H1 (cell line): Measurements from ENCODE around the gene RPS15. TPM values are rescaled to one million over a fixed set of nuclear protein-coding genes. Genes with fewer than 3 reads are reported as not detected.

Experiments
- CTCF ChIA-PET: fragments of 300-600 bp; sonication (Branson Sonifier 250); formaldehyde crosslinking; loops from one replicate; lab custom pipeline; 2021; ENCODE audit not compliant: partially characterized antibody; lab: Charles Lee
- POLR2A ChIA-PET: fragments of 300-600 bp; sonication (Branson Sonifier 250); formaldehyde crosslinking; loops from one replicate; lab custom pipeline; 2021; ENCODE audit warnings: inconsistent platforms; ENCODE audit not compliant: partially characterized antibody; lab: Charles Lee
- DNase-seq, 2 experiments: peaks; one replicate each; pipeline versions ENCODE4 v3.0.0 to v3.0.0-alpha.2; 2010 to 2022; ENCODE audit warnings: low spot score in 2 of 2, low read depth in 1 of 2, mixed read lengths in 1 of 2
- FAIRE-seq: peaks from 2 replicates; lab custom pipeline; 2011; peaks lifted over from hg19 to GRCh38; lab: Jason Lieb, UNC
- H2AFZ ChIP-seq: 2 replicates; pipeline ENCODE4 v1.8.1; 2012; ENCODE audit warnings: low read length, inconsistent platforms
- H2AK5ac ChIP-seq: 2 replicates; pipeline ENCODE4 v1.6.1; 2013; ENCODE audit warnings: low read depth, low read length
- H2BK120ac ChIP-seq: replicated peaks from 2 replicates; pipeline ENCODE3; 2013; ENCODE audit warnings: low read depth, low read length, inconsistent platforms
- H2BK12ac ChIP-seq: 2 replicates; pipeline ENCODE4 v1.6.1; 2013; ENCODE audit warnings: low read depth, low read length
- H2BK15ac ChIP-seq: 2 replicates; pipeline ENCODE4 v1.6.1; 2013; ENCODE audit warnings: low read length
- H2BK20ac ChIP-seq: 2 replicates; pipeline ENCODE4 v1.6.1; 2013; ENCODE audit warnings: low read length
- H2BK5ac ChIP-seq: 2 replicates; pipeline ENCODE4 v1.6.1; 2013; ENCODE audit warnings: low read depth, low read length
- H3K14ac ChIP-seq: 2 replicates; pipeline ENCODE4 v1.6.1; 2013; ENCODE audit warnings: inconsistent platforms; ENCODE audit not compliant: insufficient read length
- H3K18ac ChIP-seq: 2 replicates; pipeline ENCODE4 v1.6.1; 2013; ENCODE audit warnings: low read length; ENCODE audit errors: extremely low read depth
- H3K23ac ChIP-seq: 2 replicates; pipeline ENCODE4 v1.6.1; 2013; ENCODE audit warnings: inconsistent platforms; ENCODE audit not compliant: insufficient read length
- H3K23me2 ChIP-seq: 2 replicates; pipeline ENCODE4 v1.6.1; 2013; ENCODE audit warnings: low read depth, low read length
- H3K27ac ChIP-seq: 2 replicates; pipeline ENCODE4 v1.6.1; 2011; ENCODE audit warnings: low read depth, low read length, inconsistent platforms
- H3K27me3 ChIP-seq, 4 experiments: replicated peaks in 1 of 4; 1 replicate in 1 of 4; 2 replicates in 3 of 4; pipeline versions ENCODE4 v1.6.1 to v1.8.1; 2011 to 2013; ENCODE audit warnings: low read length in 3 of 4, mild to moderate bottlenecking in 3 of 4, inconsistent platforms in 2 of 4, mixed read lengths in 2 of 4, moderate library complexity in 1 of 4; ENCODE audit not compliant: control insufficient read depth in 3 of 4, insufficient read depth in 3 of 4; ENCODE audit errors: extremely low read depth in 1 of 4
- H3K36me3 ChIP-seq, 4 experiments: 2 replicates each; pipeline versions ENCODE4 v1.6.1 to v1.8.1; 2011 to 2013; ENCODE audit warnings: mild to moderate bottlenecking in 4 of 4, low read length in 3 of 4, moderate library complexity in 2 of 4, control low read depth in 1 of 4, inconsistent platforms in 1 of 4; ENCODE audit not compliant: insufficient read depth in 4 of 4, control insufficient read depth in 2 of 4
- H3K4ac ChIP-seq: replicated peaks from 2 replicates; pipeline ENCODE3; 2013; ENCODE audit warnings: low read length, low read depth, mixed read lengths, inconsistent platforms; ENCODE audit not compliant: insufficient read length
- H3K4me1 ChIP-seq, 4 experiments: replicated peaks in 1 of 4; 1 replicate in 1 of 4; 2 replicates in 3 of 4; pipeline versions ENCODE4 v1.6.1 to v1.8.1; 2011 to 2013; ENCODE audit warnings: low read length in 3 of 4, inconsistent platforms in 2 of 4, mixed read lengths in 1 of 4; ENCODE audit not compliant: insufficient read depth in 4 of 4, control insufficient read depth in 3 of 4
- H3K4me2 ChIP-seq, 2 experiments: 2 replicates each; pipeline versions ENCODE4 v1.6.1 to v1.8.1; 2011 to 2013; ENCODE audit warnings: low read depth in 2 of 2, low read length in 2 of 2, control low read depth in 1 of 2, inconsistent platforms in 1 of 2, mild to moderate bottlenecking in 1 of 2; ENCODE audit not compliant: insufficient read depth in 1 of 2
- H3K4me3 ChIP-seq, 4 experiments: fragments of 200-600, 300-600 bp in 1 of 4; sonication (generic), shearing (Covaris generic), sonication (Bioruptor Twin) in 1 of 4; 2 replicates each; pipeline versions ENCODE4 v1.5.1 to v1.8.1; 2011 to 2016; ENCODE audit warnings: low read length in 4 of 4, low read depth in 3 of 4, control low read depth in 2 of 4, inconsistent platforms in 2 of 4, mild to moderate bottlenecking in 2 of 4, mixed read lengths in 1 of 4, moderate library complexity in 1 of 4; ENCODE audit not compliant: insufficient read depth in 2 of 4; ENCODE audit errors: extremely low read depth in 1 of 4
- H3K56ac ChIP-seq: replicated peaks from 2 replicates; pipeline ENCODE3; 2013; ENCODE audit warnings: low read depth, mild to moderate bottlenecking, mixed read lengths, low read length, inconsistent platforms; ENCODE audit not compliant: insufficient read length
- H3K79me1 ChIP-seq: 2 replicates; pipeline ENCODE4 v1.6.1; 2013; ENCODE audit warnings: low read depth, low read length, control low read depth
- H3K79me2 ChIP-seq, 2 experiments: 2 replicates each; pipeline versions ENCODE4 v1.6.1 to v1.8.1; 2012 to 2013; ENCODE audit warnings: low read length in 2 of 2, mild to moderate bottlenecking in 2 of 2, inconsistent platforms in 1 of 2; ENCODE audit not compliant: insufficient read depth in 2 of 2, control insufficient read depth in 1 of 2
- H3K9ac ChIP-seq, 4 experiments: replicated peaks in 1 of 4; 1 replicate in 1 of 4; 2 replicates in 3 of 4; pipeline versions ENCODE4 v1.6.1 to v1.8.1; 2011 to 2013; ENCODE audit warnings: low read depth in 3 of 4, low read length in 3 of 4, control low read depth in 2 of 4, mild to moderate bottlenecking in 2 of 4, moderate library complexity in 2 of 4, inconsistent platforms in 1 of 4; ENCODE audit errors: extremely low read depth in 1 of 4
- H3K9me3 ChIP-seq, 2 experiments: 2 replicates each; pipeline versions ENCODE4 v1.6.1 to v1.8.1; 2012 to 2013; ENCODE audit warnings: mild to moderate bottlenecking in 2 of 2, moderate library complexity in 2 of 2, control low read depth in 1 of 2, inconsistent platforms in 1 of 2, low read depth in 1 of 2, low read length in 1 of 2, mixed read lengths in 1 of 2; ENCODE audit not compliant: insufficient read depth in 2 of 2
- H4K20me1 ChIP-seq, 2 experiments: replicated peaks in 1 of 2; 2 replicates each; pipeline versions ENCODE3 to v1.8.1; 2011 to 2013; ENCODE audit warnings: inconsistent platforms in 2 of 2, low read length in 2 of 2, mild to moderate bottlenecking in 1 of 2; ENCODE audit not compliant: insufficient read depth in 2 of 2, control insufficient read depth in 1 of 2
- H4K5ac ChIP-seq: 2 replicates; pipeline ENCODE4 v1.6.1; 2013; ENCODE audit warnings: low read length, low read depth, mixed read lengths, inconsistent platforms; ENCODE audit not compliant: insufficient read length
- H4K8ac ChIP-seq: 2 replicates; pipeline ENCODE4 v1.8.0; 2013; ENCODE audit warnings: mild to moderate bottlenecking, moderate library complexity, low read length, inconsistent platforms; ENCODE audit not compliant: insufficient read depth; ENCODE audit errors: extremely low read depth
- H4K91ac ChIP-seq: replicated peaks from 2 replicates; pipeline ENCODE3; 2013; ENCODE audit warnings: low read length, mixed read lengths, inconsistent platforms; ENCODE audit not compliant: insufficient read length
- CBX5 ChIP-seq: fragments of 300-800, 300-1000 bp; sonication (generic); IDR thresholded peaks from 2 replicates; pipeline ENCODE4 v1.7.1; 2016; ENCODE audit warnings: antibody characterized with exemption, low read length, low read depth
- CHD1 ChIP-seq: IDR thresholded peaks from 2 replicates; pipeline ENCODE4 v1.6.1; 2012; ENCODE audit warnings: low read depth, low read length, improper control_type of control experiment
- CHD2 ChIP-seq: IDR thresholded peaks from 2 replicates; pipeline ENCODE4 v1.6.1; 2012; ENCODE audit warnings: low read length, improper control_type of control experiment
- HDAC2 ChIP-seq, 2 experiments: fragments of 300-600 bp in 1 of 2; sonication (generic) in 1 of 2; IDR thresholded peaks; 2 replicates each; pipeline ENCODE4 v1.6.1; 2011 to 2012; ENCODE audit warnings: low read depth in 2 of 2, low read length in 2 of 2, mild to moderate bottlenecking in 2 of 2, moderate library complexity in 2 of 2, borderline replicate concordance in 1 of 2, inconsistent platforms in 1 of 2
- KDM1A ChIP-seq: fragments of 200-600, 300-600 bp; sonication (generic); IDR thresholded peaks from 2 replicates; pipeline ENCODE4 v1.7.1; 2016; ENCODE audit warnings: mild to moderate bottlenecking, low read length, borderline replicate concordance
- NANOG ChIP-seq: IDR thresholded peaks from 2 replicates; pipeline ENCODE4 v1.6.1; 2011; ENCODE audit warnings: low read length, low read depth, mild to moderate bottlenecking, inconsistent platforms; ENCODE audit not compliant: insufficient read depth, poor library complexity, severe bottlenecking
- SRF ChIP-seq: IDR thresholded peaks from 2 replicates; pipeline ENCODE4 v1.6.1; 2011; ENCODE audit warnings: mild to moderate bottlenecking, low read depth, low read length, moderate library complexity
- TAF7 ChIP-seq: optimal IDR thresholded peaks from 2 replicates; pipeline ENCODE3; 2011; ENCODE audit warnings: low read depth, mild to moderate bottlenecking, inconsistent platforms, low read length, moderate library complexity, borderline replicate concordance
- WGBS, 2 experiments: shearing (Covaris generic) in 1 of 2; methylation state at CpG; one replicate each; pipeline versions ENCODE4 v1.1.6 to v1.1.7; 2013 to 2015; ENCODE audit warnings: low lambda C conversion rate in 2 of 2, mixed read lengths in 2 of 2, inconsistent platforms in 1 of 2, low coverage in 1 of 2, missing lambda C conversion rate in 1 of 2; ENCODE audit not compliant: insufficient replicate concordance in 2 of 2, insufficient coverage in 1 of 2, insufficient read length in 1 of 2; ENCODE audit errors: extremely low coverage in 1 of 2, missing lambda C conversion rate in 1 of 2; 5-methylcytosine and 5-hydroxymethylcytosine counted together
- polyA plus RNA-seq, 7 experiments: library from polyadenylated mRNA; depleted of rRNA in 3 of 7; stranded (reverse) in 5 of 7; unstranded in 2 of 7; fragments of >200 nt in 5 of 7; fragments of 200-250 nt in 2 of 7; gene quantifications; 1 replicate in 5 of 7; 2 replicates in 1 of 7; 4 replicates in 1 of 7; pipeline versions ENCODE4 v1.2.1 to v1.2.3, GENCODE V29; 2011 to 2013; ENCODE audit warnings: missing spikeins in 2 of 7, mixed read lengths in 2 of 7
- total RNA-seq: library from RNA; stranded (reverse); fragmentation: NEBNext Ultra II Directional; extraction: Animal tissue kit (Norgen Biotek cat#: 25700); gene quantifications from 2 replicates; pipeline ENCODE4 v1.2.1, GENCODE V29; 2021

Gene RPS15
- total and polyA plus RNA-seq, 2 of the 8 experiments (the other 6 are each of a cell fraction or from before 2014, with no cell fraction given): 1,562 to 3,890 TPM

GRCh38 chr19:1430246-1430645 lies 8.0 kb upstream of the RPS15 start:
- H3K14ac ChIP-seq: no peak overlapping the region
- no peak overlapping the region for H2BK12ac ChIP-seq
- H2AK5ac ChIP-seq: no peak overlapping the region
- H3K9ac ChIP-seq: no peak overlapping the region
- H3K4me1 ChIP-seq: no peaks in the 10 kb centered on the region
- no peak overlapping the region for H3K4ac ChIP-seq
- DNase-seq (no peak), FAIRE-seq (no peak)
- no peaks in the 10 kb centered on the region for H3K23me2 ChIP-seq
- H3K36me3 ChIP-seq: peaks cover 30 to 74% (median 66%) of the 10 kb centered on the region in 4 experiments
- peaks cover 19 to 32% of the 10 kb centered on the region in 2 experiments for H4K20me1 ChIP-seq
- no peak overlapping the region for H4K5ac ChIP-seq
- H3K27me3 ChIP-seq: no peaks in the 10 kb centered on the region
- H3K79me2 ChIP-seq: peaks cover 0 to 17% of the 10 kb centered on the region in 2 experiments; a peak in 1 of 4 replicates
- H3K18ac ChIP-seq: no peak overlapping the region
- no peak overlapping the region; the same call in 1 of the 2 replicates for H4K8ac ChIP-seq
- H2BK5ac ChIP-seq: no peak overlapping the region
- H2AFZ ChIP-seq: no peak overlapping the region
- H3K23ac ChIP-seq: no peak overlapping the region
- no peak overlapping the region for H4K91ac ChIP-seq
- POLR2A ChIA-PET: interaction anchor here (0.8 to 1.8 kb wide), 4 partner anchors 12 to 98 kb away, joined by 3 to 5 read pairs (median 4); no protein-coding TSS in a partner anchor
- H2BK15ac ChIP-seq: no peak overlapping the region
- CTCF ChIA-PET: interaction anchor here (1.5 kb wide), 1 partner anchor 9 kb away, joined by 4 read pairs; no protein-coding TSS in a partner anchor
- no peak overlapping the region for H3K56ac ChIP-seq
- H3K9me3 ChIP-seq: no peaks in the 10 kb centered on the region
- peaks cover 5% of the 10 kb centered on the region; the same call in 1 of the 2 replicates for H3K79me1 ChIP-seq
- no peak overlapping the region for H3K4me3 ChIP-seq
- no peak overlapping the region for H3K4me2 ChIP-seq
- H2BK120ac ChIP-seq: no peak overlapping the region
- no peak overlapping the region for H2BK20ac ChIP-seq
- 90% methylated on average over 11 of the region's 14 CpGs; no CpG with 5 or more reads in 1 of the 2 experiments for WGBS, 2 experiments
- no peak overlapping the region for H3K27ac ChIP-seq
- TF ChIP-seq SRF (no peak), CHD2 (no peak), NANOG (no peak), TAF7 (no peak), HDAC2 (IDR thresholded peaks at IDR 0.05; ENCODE audit: borderline replicate concordance in 1 of 2, low read depth in 2 of 2, low read length in 2 of 2) (no peak), KDM1A (no peak), CBX5 (no peak), CHD1 (no peak)
